ENCODE measurements around the gene CDC27.

DNA sequence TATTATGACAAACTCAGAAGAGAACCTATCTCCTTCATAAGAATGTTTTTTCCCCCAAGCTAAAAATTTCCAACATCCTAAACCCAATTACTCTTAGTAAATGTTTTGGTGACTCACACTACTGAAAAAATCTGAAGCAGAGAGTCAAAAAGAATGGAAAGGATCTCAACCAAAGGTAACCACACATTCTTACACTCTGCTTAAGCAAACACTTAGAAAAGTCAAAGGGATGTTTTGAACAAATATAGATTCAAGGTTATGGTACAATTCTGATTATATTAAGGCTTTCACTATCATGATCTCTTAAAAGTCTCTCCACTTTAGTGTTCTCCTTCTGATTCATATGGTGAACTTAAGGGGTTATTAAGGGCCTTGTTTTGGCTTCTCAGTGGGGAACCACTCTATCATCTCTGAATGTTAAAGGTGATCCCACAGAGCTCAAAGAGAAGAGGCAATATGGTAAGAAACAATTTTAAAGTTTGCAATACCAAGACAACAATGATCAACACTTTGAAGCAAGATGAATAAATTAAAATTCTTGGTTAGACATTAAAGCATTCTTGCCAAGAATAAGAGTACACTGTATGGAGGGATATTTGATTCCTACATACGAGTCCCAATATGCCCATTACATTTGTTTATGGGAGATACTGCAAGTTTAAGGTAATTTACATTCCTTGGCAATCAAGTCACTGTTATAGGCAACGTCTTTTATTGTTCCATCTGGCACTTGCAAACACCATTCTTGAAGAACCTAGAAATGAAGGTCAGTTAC lies 69.2 kb downstream of the CDC27 start:
- TF ChIP-seq FOS (IDR thresholded peaks at IDR 0.05; ENCODE audit: borderline replicate concordance, insufficient read depth, low read length) (no peak), CTCF (IDR thresholded peaks at IDR 0.05; ENCODE audit: extremely low read depth in 1 of 2, insufficient read depth in 1 of 2, low read depth in 1 of 2, low read length in 2 of 2) (no peak), POLR2A (IDR thresholded peaks at IDR 0.05; ENCODE audit: low read depth, low read length) (no peak), EZH2 (IDR thresholded peaks at IDR 0.05; ENCODE audit: borderline replicate concordance, low read depth, low read length, severe bottlenecking) (no peak), POLR2AphosphoS5 (IDR thresholded peaks at IDR 0.05; ENCODE audit: insufficient read depth, low read depth, low read length) (no peak), GATA2 (IDR thresholded peaks at IDR 0.05; ENCODE audit: insufficient read depth, insufficient read length, low read depth, low read length) (no peak), JUN (IDR thresholded peaks at IDR 0.05; ENCODE audit: borderline replicate concordance, insufficient read depth, insufficient read length, low read depth) (no peak)
- TF ChIP-seq, protein P1, sequence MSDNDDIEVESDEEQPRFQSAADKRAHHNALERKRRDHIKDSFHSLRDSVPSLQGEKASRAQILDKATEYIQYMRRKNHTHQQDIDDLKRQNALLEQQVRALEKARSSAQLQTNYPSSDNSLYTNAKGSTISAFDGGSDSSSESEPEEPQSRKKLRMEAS (IDR thresholded peaks at IDR 0.05; ENCODE audit: insufficient read depth, insufficient read length): no peak
